ENCODE measurements around the gene ITGB6. TPM values are rescaled to one million over a fixed set of nuclear protein-coding genes. Genes with fewer than 3 reads are reported as not detected.

The ITGB6 gene
- total RNA-seq, 4 donors from 2014 or later = 0.81 to 2.8 (median 1.0) TPM

DNA sequence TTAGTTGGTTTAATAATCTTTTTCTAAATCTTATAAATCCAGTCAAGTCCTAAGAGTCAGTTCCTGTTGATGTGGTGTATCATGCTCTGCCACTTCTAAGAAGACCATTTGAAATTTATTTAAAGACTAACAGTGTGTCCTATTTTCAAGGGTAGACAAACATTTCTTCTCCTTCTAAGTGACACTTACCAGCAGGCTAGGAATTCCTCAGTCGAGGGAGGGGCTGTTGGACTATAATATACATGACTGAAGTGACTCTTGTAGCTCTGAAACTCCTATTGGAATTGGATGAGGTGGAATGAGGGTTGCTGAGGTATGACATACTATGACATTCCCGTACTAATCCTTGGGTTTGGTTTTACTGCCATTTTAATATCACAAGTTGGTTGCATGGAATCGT is 30.6 kb downstream of the ITGB6 start:
- Histone ChIP-seq H3K9me3 (no peaks in the 10 kb centered on the region), H3K4me1 (no peaks in the 10 kb centered on the region), H3K36me3 (peaks cover 0 to 5% of the 10 kb centered on the region in 2 donors), H3K27me3 (no peaks in the 10 kb centered on the region), H3K4me3 (no peak overlapping the region), H3K27ac (no peak overlapping the region)
- TF ChIP-seq POLR2A (IDR thresholded peaks at IDR 0.05) = no peak
- TF ChIP-seq, protein P1, sequence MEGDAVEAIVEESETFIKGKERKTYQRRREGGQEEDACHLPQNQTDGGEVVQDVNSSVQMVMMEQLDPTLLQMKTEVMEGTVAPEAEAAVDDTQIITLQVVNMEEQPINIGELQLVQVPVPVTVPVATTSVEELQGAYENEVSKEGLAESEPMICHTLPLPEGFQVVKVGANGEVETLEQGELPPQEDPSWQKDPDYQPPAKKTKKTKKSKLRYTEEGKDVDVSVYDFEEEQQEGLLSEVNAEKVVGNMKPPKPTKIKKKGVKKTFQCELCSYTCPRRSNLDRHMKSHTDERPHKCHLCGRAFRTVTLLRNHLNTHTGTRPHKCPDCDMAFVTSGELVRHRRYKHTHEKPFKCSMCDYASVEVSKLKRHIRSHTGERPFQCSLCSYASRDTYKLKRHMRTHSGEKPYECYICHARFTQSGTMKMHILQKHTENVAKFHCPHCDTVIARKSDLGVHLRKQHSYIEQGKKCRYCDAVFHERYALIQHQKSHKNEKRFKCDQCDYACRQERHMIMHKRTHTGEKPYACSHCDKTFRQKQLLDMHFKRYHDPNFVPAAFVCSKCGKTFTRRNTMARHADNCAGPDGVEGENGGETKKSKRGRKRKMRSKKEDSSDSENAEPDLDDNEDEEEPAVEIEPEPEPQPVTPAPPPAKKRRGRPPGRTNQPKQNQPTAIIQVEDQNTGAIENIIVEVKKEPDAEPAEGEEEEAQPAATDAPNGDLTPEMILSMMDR (IDR thresholded peaks at IDR 0.05 in 4 of 5, conservative IDR thresholded peaks at IDR 0.05 in 1 of 5) = no peak
- no peak for DNase-seq
- intact Hi-C loops (cut with DNase I; ENCODE audit: low total_unique reads) (no loop called here), in situ Hi-C loops (cut with MboI; ENCODE audit: low sequenced_read_pairs in 4 of 4) (no loop called here)
- ATAC-seq = no peak

DNA sequence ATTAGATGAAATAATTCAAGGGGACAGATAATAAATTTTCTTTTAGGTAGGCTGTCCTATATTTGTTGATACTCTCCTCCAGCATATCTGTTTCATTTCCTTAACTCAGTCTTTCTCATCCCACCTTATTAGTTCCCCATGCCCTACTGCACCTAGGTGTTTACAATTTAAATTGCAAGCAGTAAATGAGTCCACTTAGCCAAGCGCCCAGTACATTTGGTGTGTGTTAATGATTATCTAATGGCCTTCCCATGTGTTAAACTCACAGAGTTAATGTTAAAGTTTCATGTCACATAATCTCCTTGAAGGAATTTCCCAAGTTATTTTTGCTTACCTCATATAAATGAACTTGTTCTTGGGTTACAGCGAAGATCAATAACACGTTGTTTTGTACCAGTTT is 31.2 kb downstream of the ITGB6 start:
- intact Hi-C loops (cut with DNase I; ENCODE audit: low total_unique reads) = no loop called here
- Histone ChIP-seq H3K4me3 (no peak overlapping the region), H3K27ac (no peak overlapping the region), H3K27me3 (no peaks in the 10 kb centered on the region), H3K9me3 (no peaks in the 10 kb centered on the region), H3K4me1 (no peaks in the 10 kb centered on the region), H3K36me3 (peaks cover 0 to 5% of the 10 kb centered on the region in 2 donors)
- DNase-seq = no peak
- in situ Hi-C loops (cut with MboI; ENCODE audit: low sequenced_read_pairs in 4 of 4) = no loop called here
- ATAC-seq = no peak
- TF ChIP-seq, protein P1 (IDR thresholded peaks at IDR 0.05 in 4 of 5, conservative IDR thresholded peaks at IDR 0.05 in 1 of 5) = no peak
- TF ChIP-seq POLR2A (IDR thresholded peaks at IDR 0.05) = no peak

DNA sequence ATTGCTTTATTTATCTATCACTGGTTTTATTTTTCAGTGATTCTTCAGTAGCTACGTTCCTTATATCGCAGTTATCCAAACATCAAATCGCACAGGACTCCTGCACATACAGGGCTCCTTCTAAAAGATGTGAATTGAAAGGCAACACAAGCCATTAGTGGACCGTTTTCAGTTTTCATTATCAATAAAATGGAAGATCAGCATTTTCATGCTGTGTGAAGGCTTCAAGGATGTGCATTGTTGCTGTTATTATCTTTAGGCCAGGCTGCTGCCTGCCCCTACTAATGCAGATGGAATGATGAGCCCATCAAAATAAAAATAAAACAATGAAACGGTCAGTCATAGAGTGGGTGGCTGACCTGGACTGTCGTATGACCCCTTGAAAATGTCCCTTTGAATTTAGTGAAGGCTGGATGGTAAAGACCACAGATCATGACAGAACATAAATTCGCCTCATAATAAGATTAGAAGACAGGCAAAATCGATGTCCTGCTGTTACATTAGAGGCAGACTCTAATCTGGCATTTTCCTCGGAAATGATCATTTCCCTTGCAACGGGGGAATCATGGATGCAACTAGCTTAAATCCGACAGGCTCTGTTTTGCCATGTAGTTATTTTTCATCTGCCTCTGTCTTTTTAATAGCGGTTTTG is 32.9 kb downstream of the ITGB6 start:
- intact Hi-C loops (cut with DNase I; ENCODE audit: low total_unique reads) = no loop called here
- H3K27me3 ChIP-seq = no peaks in the 10 kb centered on the region
- in situ Hi-C loops (cut with MboI; ENCODE audit: low sequenced_read_pairs in 4 of 4) = no loop called here
- H3K27ac ChIP-seq = no peak overlapping the region
- no peak for TF ChIP-seq POLR2A (IDR thresholded peaks at IDR 0.05)
- TF ChIP-seq, protein P1 (IDR thresholded peaks at IDR 0.05 in 4 of 5, conservative IDR thresholded peaks at IDR 0.05 in 1 of 5) = no peak
- ATAC-seq (no peak), DNase-seq (no peak)
- H3K4me1 ChIP-seq = no peaks in the 10 kb centered on the region
- no peaks in the 10 kb centered on the region for H3K9me3 ChIP-seq
- no peak overlapping the region for H3K4me3 ChIP-seq
- H3K36me3 ChIP-seq = peaks cover 0 to 2% of the 10 kb centered on the region in 2 donors

DNA sequence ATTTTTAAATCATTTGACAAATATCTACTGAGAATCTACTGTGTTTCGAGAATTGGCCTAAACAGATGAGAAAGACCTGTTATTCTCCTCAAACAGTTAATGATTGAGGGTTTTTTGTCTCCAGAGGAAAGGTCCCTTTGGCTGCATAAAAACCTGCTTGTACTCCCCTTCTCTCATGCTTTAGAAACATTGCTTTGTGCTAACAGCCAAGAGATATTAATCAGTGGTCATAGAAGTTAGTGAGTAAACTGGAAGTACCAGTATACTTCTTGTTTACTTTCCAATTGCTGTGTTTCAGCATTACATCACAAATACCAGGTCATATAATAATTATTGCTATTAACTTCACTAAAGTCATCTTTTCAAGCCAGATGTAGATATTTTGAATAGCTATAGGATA is 34.1 kb downstream of the ITGB6 start:
- Histone ChIP-seq H3K9me3 (no peaks in the 10 kb centered on the region), H3K27ac (no peak overlapping the region), H3K4me3 (no peak overlapping the region), H3K36me3 (no peaks in the 10 kb centered on the region), H3K4me1 (no peaks in the 10 kb centered on the region), H3K27me3 (no peaks in the 10 kb centered on the region)
- TF ChIP-seq, protein P1 (IDR thresholded peaks at IDR 0.05 in 4 of 5, conservative IDR thresholded peaks at IDR 0.05 in 1 of 5) = no peak
- TF ChIP-seq POLR2A (IDR thresholded peaks at IDR 0.05) = no peak
- intact Hi-C loops (cut with DNase I; ENCODE audit: low total_unique reads) (no loop called here), in situ Hi-C loops (cut with MboI; ENCODE audit: low sequenced_read_pairs in 4 of 4) (no loop called here)
- DNase-seq (no peak), ATAC-seq (no peak)

DNA sequence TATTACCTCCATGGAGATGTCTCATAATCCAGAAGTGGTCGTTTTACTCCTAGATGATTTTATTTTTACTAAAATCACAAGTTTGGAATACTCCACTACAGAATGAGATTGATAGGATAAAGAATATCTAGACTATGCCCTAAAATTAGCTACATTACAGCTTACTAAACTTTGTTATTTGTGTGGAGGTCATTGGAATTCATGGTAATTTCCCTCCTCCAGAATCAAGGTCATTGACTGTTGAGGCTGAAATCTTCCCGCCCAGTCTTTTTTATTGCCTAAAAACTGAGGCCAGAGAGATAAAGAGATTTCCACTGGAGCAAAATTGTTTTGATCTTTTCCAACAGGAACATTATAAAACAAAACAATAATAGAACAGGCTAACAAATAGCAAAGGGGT is 35.0 kb downstream of the ITGB6 start:
- Histone ChIP-seq H3K4me3 (no peak overlapping the region), H3K27ac (peak overlapping the region in 1 of 4 donors; percentile 20), H3K9me3 (no peaks in the 10 kb centered on the region), H3K27me3 (no peaks in the 10 kb centered on the region), H3K4me1 (no peaks in the 10 kb centered on the region), H3K36me3 (no peaks in the 10 kb centered on the region)
- ATAC-seq = no peak
- TF ChIP-seq, protein P1 (IDR thresholded peaks at IDR 0.05 in 4 of 5, conservative IDR thresholded peaks at IDR 0.05 in 1 of 5) = no peak
- TF ChIP-seq POLR2A (IDR thresholded peaks at IDR 0.05) = no peak
- intact Hi-C loops (cut with DNase I; ENCODE audit: low total_unique reads) (no loop called here), in situ Hi-C loops (cut with MboI; ENCODE audit: low sequenced_read_pairs in 4 of 4) (no loop called here)
- no peak for DNase-seq
